Transverse colon (tissue), 3 donors: ENCODE results near the gene ACVR1.

ENCODE experiments used
- POLR2A ChIP-seq: fragments of 450-650 bp; IDR thresholded peaks from one replicate; pipeline ENCODE4 v1.6.1; 2016; ENCODE audit warnings: antibody characterized with exemption, mild to moderate bottlenecking, moderate library complexity
- TF ChIP-seq, protein P1 (sequence below), 5 experiments: fragments of 200-600 bp in 3 of 5; fragments of 450-650 bp in 2 of 5; sonication (generic) in 3 of 5; IDR thresholded peaks; 1 replicate in 2 of 5; 2 replicates in 3 of 5; pipeline ENCODE4 v1.5.1; 2016 to 2017; ENCODE audit warnings: antibody characterized with exemption in 5 of 5, inconsistent platforms in 3 of 5, mild to moderate bottlenecking in 2 of 5, moderate library complexity in 1 of 5

DNA sequence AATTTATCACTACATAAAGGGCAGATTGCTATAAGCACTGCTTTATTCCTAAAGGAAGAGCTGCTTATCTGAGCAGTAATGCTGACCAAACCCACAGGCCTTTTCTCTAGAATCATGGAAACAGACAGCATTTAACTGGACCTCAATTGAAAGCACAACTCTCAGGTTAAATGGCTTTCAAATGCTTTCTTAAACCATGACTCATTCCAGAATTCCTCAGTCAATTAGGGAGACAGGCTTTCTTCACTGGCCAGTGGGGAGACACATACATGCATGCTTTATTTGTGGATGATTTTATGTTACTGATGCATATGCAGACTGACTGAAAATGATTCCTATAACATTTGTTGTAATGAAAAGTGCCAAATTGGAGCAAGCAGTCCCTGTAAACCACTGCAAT, 114.6 kb downstream of the ACVR1 start:
- TF ChIP-seq, protein P1, sequence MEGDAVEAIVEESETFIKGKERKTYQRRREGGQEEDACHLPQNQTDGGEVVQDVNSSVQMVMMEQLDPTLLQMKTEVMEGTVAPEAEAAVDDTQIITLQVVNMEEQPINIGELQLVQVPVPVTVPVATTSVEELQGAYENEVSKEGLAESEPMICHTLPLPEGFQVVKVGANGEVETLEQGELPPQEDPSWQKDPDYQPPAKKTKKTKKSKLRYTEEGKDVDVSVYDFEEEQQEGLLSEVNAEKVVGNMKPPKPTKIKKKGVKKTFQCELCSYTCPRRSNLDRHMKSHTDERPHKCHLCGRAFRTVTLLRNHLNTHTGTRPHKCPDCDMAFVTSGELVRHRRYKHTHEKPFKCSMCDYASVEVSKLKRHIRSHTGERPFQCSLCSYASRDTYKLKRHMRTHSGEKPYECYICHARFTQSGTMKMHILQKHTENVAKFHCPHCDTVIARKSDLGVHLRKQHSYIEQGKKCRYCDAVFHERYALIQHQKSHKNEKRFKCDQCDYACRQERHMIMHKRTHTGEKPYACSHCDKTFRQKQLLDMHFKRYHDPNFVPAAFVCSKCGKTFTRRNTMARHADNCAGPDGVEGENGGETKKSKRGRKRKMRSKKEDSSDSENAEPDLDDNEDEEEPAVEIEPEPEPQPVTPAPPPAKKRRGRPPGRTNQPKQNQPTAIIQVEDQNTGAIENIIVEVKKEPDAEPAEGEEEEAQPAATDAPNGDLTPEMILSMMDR (IDR thresholded peaks at IDR 0.05), result no peak
- TF ChIP-seq POLR2A, result no peak
